KOPT-K1 (cell line): ENCODE data around the gene COL26A1.

ENCODE experiments used
- H3K27ac ChIP-seq: fragments of 200-600 bp; sonication (generic); 2 replicates; pipeline ENCODE4 v1.5.1; 2016; ENCODE audit warnings: antibody characterized with exemption, mild to moderate bottlenecking, low read depth, low read length; ENCODE audit not compliant: poor library complexity, severe bottlenecking
- H3K36me3 ChIP-seq: fragments of 200-600 bp; sonication (generic); 2 replicates; pipeline ENCODE4 v1.5.1; 2017; ENCODE audit warnings: antibody characterized with exemption, mild to moderate bottlenecking, low read length, moderate library complexity; ENCODE audit not compliant: insufficient read depth
- H3K9me3 ChIP-seq: fragments of 200-600 bp; sonication (generic); 2 replicates; pipeline ENCODE4 v1.5.1; 2017; ENCODE audit warnings: antibody characterized with exemption, low read length, mild to moderate bottlenecking; ENCODE audit not compliant: insufficient read depth, poor library complexity, severe bottlenecking

Gene COL26A1

GRCh38 chr7:101507791-101508252 is 145.1 kb downstream of the COL26A1 start:
- no peak overlapping the region for H3K27ac ChIP-seq

DNA sequence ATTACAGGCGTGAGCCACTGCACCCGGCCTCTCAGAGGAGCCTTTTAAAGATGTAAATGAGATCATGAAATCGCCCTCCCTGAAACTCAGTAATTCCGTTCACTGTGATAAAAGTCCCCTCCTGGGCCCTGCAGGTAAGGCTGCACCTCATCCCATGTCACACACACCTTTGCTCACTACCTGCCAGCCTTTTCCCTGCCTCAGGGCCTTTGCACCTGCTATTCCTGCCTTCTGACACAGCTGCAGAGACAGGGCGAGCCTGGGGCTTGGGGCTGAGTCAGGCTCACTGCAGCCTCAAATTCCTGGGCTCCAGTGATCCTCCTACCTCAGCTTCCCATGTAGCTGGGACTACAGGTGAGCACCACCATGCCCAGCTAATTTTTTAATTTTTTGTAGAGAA is 147.6 kb downstream of the COL26A1 start:
- Histone ChIP-seq H3K27ac (no peak overlapping the region), H3K9me3 (no peaks in the 10 kb centered on the region), H3K36me3 (no peaks in the 10 kb centered on the region)

More at GRCh38 chr7:101507791-101508252, 145.1 kb downstream of the COL26A1 start:
- Histone ChIP-seq H3K36me3 (no peaks in the 10 kb centered on the region), H3K9me3 (no peaks in the 10 kb centered on the region)

GRCh38 chr7:101511965-101512364 is 149.3 kb downstream of the COL26A1 start:
- Histone ChIP-seq H3K27ac (no peak overlapping the region), H3K36me3 (no peaks in the 10 kb centered on the region), H3K9me3 (no peaks in the 10 kb centered on the region)

- Histone ChIP-seq H3K9me3 (peaks cover 7% of the 10 kb centered on the region), H3K36me3 (no peaks in the 10 kb centered on the region)
These were observed 154.2 kb downstream of the COL26A1 start for GRCh38 chr7:101516851-101517250.

DNA sequence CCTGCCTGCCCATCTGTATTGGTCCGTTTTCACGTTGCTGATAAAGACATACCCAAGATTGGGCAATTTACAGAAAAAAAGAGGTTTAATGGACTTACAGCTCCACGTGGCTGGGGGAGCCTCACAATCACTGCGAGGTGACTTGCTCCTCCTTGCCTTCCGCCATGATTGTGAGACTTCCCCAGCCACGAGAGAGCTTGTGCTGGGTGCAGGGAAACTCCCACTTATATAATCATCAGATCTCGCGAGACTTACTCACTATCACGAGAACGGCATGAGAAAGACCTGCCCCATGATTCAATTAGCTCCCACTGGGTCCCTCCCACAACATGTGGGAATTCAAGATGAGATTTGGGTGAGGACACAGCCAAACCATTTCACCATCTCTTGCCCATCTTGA is 154.6 kb downstream of the COL26A1 start:
- Histone ChIP-seq H3K36me3 (no peaks in the 10 kb centered on the region), H3K27ac (no peak overlapping the region), H3K9me3 (peaks cover 7% of the 10 kb centered on the region)

More at GRCh38 chr7:101516851-101517250, 154.2 kb downstream of the COL26A1 start:
- no peak overlapping the region for H3K27ac ChIP-seq

DNA sequence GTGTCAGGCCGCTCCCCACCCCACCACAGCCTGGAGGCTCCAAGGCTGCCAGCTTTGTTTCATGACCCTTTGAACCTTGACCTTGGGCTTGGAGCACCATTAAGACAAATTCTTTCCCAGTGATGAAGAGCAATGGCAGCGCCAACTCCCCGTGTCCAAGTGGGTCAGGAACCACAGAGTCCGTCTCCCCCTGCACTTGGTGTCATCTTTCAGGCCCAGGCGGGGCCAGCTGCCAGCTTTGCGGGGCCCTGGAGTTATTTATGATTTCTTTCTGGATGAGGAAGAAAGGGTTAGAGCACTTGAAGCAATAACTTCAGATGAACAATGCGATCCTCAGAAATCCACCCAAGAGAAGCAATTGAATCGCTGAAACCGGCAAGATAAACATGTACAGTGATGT is 155.7 kb downstream of the COL26A1 start:
- H3K36me3 ChIP-seq: no peaks in the 10 kb centered on the region
- H3K27ac ChIP-seq: no peak overlapping the region
- peaks cover 7% of the 10 kb centered on the region for H3K9me3 ChIP-seq

DNA sequence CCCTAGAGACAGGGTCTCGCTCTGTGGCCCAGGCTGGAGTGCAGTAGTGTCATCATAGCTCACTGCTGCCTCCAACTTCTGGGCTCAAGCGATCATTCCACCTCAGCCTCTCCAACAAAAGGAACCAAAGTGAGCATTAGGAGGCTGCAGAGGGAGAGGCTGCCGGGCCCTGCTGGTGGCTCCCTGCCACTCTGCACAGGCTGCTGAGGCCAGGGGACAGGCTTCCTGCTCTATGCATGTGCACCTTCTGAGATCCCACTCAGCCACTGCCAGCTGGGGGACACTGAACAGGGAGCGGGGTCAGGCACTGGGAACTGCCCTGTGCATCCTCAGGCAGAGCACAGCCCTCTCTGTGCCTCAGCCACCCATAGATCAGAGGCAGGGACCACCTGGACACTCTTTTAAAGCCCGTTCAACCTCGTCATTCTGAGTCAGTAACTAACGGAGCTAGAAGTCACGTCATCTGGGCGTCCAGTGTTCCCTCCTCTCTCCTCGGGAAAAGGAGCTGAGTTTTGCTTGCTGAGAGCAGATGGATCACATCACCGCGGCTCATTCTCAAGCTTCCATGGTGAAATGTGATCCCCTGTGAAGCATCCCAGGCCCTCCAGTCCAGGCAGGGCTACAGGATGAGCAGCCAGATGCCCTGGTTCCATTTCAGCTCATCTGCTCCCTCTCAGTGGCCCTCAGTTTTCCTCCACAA is 156.8 kb downstream of the COL26A1 start:
- no peaks in the 10 kb centered on the region for H3K36me3 ChIP-seq
- no peak overlapping the region for H3K27ac ChIP-seq
- peaks cover 12% of the 10 kb centered on the region for H3K9me3 ChIP-seq

- Histone ChIP-seq H3K27ac (no peak overlapping the region), H3K36me3 (no peaks in the 10 kb centered on the region), H3K9me3 (peaks cover 16% of the 10 kb centered on the region)
These were observed 158.8 kb downstream of the COL26A1 start for GRCh38 chr7:101521430-101521925.

GRCh38 chr7:101522021-101522420 is 159.3 kb downstream of the COL26A1 start:
- H3K9me3 ChIP-seq: peaks cover 16% of the 10 kb centered on the region
- no peaks in the 10 kb centered on the region for H3K36me3 ChIP-seq
- H3K27ac ChIP-seq: no peak overlapping the region

- H3K27ac ChIP-seq: no peak overlapping the region
- H3K9me3 ChIP-seq: peaks cover 8% of the 10 kb centered on the region
- no peaks in the 10 kb centered on the region for H3K36me3 ChIP-seq
These were observed 165.4 kb downstream of the COL26A1 start for GRCh38 chr7:101527844-101528667.

DNA sequence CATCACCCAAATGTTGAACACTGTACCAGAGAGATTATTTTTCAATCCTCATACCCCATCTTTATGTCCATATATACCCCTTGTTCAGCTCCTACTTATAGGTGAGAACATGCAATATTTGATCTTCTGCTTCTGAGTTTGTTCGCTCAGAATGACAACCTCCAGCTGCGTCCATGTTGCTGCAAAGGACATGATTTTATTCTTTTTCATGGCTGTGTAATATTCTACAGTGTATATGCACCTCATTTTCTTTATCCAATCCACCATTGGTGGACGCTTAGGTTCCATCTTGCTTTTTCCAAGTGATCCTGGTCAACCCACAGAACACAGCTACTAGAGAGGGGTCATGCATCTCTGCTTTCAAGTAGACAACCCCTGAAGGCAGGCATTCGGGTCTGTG is 166.9 kb downstream of the COL26A1 start:
- peaks cover 4% of the 10 kb centered on the region for H3K9me3 ChIP-seq
- no peaks in the 10 kb centered on the region for H3K36me3 ChIP-seq
- no peak overlapping the region for H3K27ac ChIP-seq

GRCh38 chr7:101531726-101532357 is 169.2 kb downstream of the COL26A1 start:
- Histone ChIP-seq H3K36me3 (no peaks in the 10 kb centered on the region), H3K9me3 (peaks cover 5% of the 10 kb centered on the region), H3K27ac (no peak overlapping the region)

- peaks cover 5% of the 10 kb centered on the region for H3K9me3 ChIP-seq
- no peaks in the 10 kb centered on the region for H3K36me3 ChIP-seq
- no peak overlapping the region for H3K27ac ChIP-seq
These were observed 169.9 kb downstream of the COL26A1 start for GRCh38 chr7:101532400-101533102.

DNA sequence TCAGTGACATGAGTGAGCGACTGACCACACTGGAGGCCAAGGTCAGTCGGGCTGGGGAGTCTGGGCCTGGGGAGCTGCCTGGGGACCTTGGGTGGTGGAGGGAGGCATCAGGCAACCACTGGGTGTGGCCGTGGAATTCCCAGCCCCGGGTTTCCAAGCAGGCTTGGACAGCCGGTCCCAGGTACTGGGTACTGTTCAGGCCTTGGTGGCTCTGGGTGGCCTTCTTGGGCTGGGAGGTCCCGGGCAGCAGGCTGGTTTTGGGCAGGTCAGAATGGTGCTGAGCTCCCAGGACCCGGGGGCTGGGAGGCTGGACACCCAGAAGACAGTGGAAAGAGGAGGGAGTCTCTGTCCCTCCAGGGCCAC is 170.4 kb downstream of the COL26A1 start:
- no peak overlapping the region for H3K27ac ChIP-seq
- peaks cover 5% of the 10 kb centered on the region for H3K9me3 ChIP-seq
- no peaks in the 10 kb centered on the region for H3K36me3 ChIP-seq
